ENCODE measurements around the gene POT1.

The POT1 gene

GRCh38 chr7:124909808-124910207 lies 19.8 kb downstream of the POT1 start:
- DNase-seq = no peak

GRCh38 chr7:124908259-124908658 lies 21.4 kb downstream of the POT1 start:
- DNase-seq = no peak

- no peak for DNase-seq
Measured at GRCh38 chr7:124907490-124907889, 22.1 kb downstream of the POT1 start.

- no peak for DNase-seq
Measured at GRCh38 chr7:124898531-124898930, 31.1 kb downstream of the POT1 start.

GRCh38 chr7:124896001-124896400 lies 33.6 kb downstream of the POT1 start:
- DNase-seq = no peak

GRCh38 chr7:124893140-124893827 lies 36.3 kb downstream of the POT1 start:
- no peak for DNase-seq

- no peak for DNase-seq
Measured at GRCh38 chr7:124887247-124887646, 42.4 kb downstream of the POT1 start.

GRCh38 chr7:124881981-124882380 lies 47.6 kb downstream of the POT1 start:
- no peak for DNase-seq

GRCh38 chr7:124879771-124880170 lies 49.9 kb downstream of the POT1 start:
- no peak for DNase-seq

GRCh38 chr7:124879103-124879502 lies 50.5 kb downstream of the POT1 start:
- DNase-seq = no peak

- DNase-seq = no peak
Measured at GRCh38 chr7:124874644-124875163, 54.9 kb downstream of the POT1 start.

- DNase-seq = no peak
Measured at GRCh38 chr7:124857672-124858235, 71.9 kb downstream of the POT1 start.

- peak; percentile 18 for DNase-seq
Measured at GRCh38 chr7:124856299-124856888, 73.2 kb downstream of the POT1 start.

- DNase-seq = peak; percentile 49
Measured at GRCh38 chr7:124843336-124843735, 86.3 kb downstream of the POT1 start.

- DNase-seq = no peak
Measured at GRCh38 chr7:124840435-124840834, 89.2 kb downstream of the POT1 start.

GRCh38 chr7:124839687-124840086 lies 89.9 kb downstream of the POT1 start:
- no peak for DNase-seq

- DNase-seq = no peak
Measured at GRCh38 chr7:124836173-124836572, 93.5 kb downstream of the POT1 start.

- DNase-seq = no peak
Measured at GRCh38 chr7:124818807-124819206, 110.8 kb downstream of the POT1 start.

GRCh38 chr7:124813994-124814798 lies 115.4 kb downstream of the POT1 start:
- no peak for DNase-seq

- DNase-seq = no peak
Measured at GRCh38 chr7:124812764-124813163, 116.9 kb downstream of the POT1 start.

- no peak for DNase-seq
Measured at GRCh38 chr7:124811341-124811740, 118.3 kb downstream of the POT1 start.

GRCh38 chr7:124810605-124811004 lies 119.0 kb downstream of the POT1 start:
- DNase-seq = no peak

GRCh38 chr7:124808206-124808605 lies 121.4 kb downstream of the POT1 start:
- DNase-seq = no peak

All from MV-4-11 (cell line).